ENCODE measurements around the gene BAHCC1.
A peak's percentile ranks its signal among the peaks of the same experiment; 100 is the strongest.

BAHCC1 gene

DNA sequence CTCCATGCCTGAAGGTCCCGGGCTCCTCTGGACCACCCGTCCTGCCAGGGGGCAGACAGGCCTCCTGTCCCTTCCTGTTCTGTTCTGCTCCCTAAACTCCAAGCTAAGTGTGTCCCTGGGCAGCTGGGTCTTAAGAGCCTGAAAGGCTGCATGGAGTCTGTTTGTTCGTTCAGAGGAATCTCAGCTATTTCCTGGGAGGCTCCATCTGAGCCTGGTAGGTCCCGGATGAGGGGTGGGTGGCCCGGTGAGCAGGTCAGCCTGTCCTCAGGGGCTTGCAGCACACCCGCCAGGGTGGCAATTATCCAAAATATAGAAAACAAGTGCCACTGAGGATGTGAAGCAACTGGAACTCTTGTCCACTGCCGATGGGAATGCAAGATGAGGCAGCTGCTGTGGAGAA is 104.8 kb downstream of the BAHCC1 start:
- no peak for DNase-seq

DNA sequence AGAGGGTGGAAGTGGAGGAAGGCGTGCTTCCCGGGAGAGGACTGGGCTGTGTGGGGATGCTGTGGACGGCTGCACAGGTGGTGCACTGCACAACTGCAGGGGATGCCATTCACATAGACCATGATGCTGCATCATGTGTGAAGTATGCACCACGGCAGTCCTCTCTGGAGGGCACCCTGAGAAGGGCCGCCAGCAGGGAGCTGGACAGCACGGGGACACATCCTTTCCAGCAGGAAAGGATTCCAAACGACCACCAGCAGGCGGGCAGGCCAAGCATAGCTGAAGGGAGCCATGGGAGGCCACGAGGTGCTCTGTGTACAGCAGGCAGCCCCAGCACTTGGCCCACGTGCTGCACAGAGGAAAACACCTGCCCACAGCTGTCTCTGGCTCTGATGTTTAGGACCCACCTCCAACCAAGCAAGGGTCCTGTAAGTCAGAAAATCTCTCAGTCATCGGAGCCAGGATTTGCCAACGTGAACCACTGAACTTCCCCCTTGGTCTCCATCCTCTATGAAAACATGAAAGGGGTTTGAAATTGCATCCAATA is 107.3 kb downstream of the BAHCC1 start:
- DNase-seq, result no peak

DNA sequence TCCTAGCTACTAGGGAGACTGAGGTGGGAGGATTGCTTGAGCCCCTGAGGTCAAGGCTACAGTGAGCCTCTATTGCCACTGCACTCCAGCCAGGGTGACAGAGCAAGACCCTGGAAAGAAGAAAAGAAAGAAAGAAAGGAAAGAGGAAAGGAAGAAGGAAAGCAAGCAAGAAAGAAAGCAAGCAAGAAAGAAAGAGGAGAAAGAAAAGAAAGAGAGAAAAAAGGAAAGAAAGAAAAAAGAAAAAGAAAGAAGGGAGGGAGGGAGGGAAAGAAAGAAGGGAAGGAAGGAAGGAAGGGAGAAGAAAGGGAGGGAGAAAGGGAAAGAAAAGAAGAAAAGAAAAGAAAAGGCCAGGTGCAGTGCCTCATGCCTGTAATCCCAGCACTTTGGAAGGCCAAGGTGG is 108.4 kb downstream of the BAHCC1 start:
- no peak for DNase-seq

DNA sequence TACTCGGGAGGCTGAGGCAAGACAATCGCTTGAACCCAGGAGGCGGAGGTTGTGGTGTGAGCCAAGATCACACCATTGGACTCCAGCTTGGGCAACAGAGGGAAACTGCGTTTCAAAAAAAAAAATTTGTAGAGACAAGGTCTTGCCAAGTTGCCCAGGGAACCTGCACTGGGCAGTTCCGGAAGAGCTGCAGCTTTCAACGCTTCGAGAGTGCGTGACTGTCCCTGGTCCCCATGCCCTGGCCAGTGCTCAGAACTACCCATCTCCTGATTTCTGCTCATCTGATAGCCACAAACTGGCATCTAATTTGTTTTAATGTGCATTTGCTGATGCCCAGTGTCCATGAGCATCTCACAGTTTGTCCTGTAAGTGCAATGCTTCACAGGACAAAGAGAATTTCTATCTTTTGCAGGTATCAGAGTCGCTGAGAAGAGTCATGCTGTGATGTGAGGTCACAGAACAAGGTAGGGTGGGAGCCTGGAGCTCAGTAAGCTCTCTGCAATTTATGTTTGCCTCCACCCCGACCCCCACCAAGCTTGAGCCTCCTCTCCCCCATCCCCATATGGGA is 113.5 kb downstream of the BAHCC1 start:
- DNase-seq, result no peak

DNA sequence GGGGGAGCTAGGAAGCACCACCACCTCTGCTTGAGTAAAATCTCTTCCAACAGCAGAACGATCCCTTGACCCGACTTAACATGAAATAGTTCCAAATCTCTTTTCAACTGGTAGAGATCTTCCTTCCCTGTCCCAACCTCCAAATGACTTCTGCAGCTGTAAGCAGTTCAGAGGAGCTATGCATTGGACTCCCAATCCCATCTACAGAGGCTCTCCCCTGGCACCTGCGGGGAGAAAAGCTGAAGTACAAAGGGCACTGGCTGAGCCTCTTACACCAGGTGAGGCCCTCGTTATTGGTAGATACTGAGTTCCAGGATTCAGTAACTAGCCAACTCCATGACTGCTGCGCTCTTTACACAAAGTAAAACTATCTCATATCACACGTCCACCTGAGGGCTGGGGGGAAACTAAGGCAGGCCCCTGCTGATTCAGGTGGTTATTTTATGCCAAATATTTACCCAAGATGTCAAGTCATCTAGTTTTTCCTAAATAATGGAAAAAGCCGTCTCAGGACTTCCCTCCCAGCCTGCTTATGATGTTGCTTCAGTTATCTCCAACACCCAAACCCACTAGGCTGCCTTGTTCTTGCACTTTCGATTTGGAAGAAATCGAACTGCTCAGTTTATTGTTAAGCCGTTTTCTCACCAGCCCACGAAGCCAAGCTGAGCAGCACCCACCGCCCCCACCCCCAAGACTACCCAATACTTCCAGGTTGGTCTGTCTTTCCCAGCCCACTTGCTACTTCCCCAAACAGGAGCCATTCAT is 114.1 kb downstream of the BAHCC1 start:
- peak; percentile 15 for DNase-seq

DNA sequence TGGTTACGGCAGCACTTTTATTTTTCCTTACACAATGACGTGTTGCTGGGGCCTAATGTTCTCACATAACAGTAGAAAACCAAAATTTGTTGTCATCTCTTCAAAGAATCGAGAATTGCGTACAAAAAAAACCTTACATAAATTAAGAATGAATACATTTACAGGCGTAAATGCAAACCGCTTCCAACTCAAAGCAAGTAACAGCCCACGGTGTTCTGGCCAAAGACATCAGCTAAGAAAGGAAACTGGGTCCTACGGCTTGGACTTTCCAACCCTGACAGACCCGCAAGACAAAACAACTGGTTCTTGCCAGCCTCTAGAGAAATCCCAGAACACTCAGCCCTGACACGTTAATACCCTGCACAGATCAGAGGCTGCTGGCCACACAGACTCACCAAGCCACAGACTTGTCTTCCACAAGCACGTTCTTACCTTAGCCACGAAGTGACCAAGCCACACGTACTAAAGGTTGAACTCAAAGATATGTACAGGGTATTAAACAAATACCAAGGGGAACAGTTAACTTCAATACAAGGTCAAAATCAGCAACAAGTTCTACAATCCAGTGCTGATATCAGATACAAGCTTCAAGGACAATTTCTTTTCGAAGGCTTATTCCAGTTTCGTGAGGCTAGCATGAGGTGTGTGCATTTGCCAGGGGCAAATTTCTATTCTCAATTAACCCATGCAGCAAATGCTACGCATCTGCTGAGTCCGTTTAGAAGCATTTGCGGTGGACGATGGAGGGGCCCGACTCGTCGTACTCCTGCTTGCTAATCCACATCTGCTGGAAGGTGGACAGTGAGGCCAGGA is 114.9 kb downstream of the BAHCC1 start:
- DNase-seq, result no peak

DNA sequence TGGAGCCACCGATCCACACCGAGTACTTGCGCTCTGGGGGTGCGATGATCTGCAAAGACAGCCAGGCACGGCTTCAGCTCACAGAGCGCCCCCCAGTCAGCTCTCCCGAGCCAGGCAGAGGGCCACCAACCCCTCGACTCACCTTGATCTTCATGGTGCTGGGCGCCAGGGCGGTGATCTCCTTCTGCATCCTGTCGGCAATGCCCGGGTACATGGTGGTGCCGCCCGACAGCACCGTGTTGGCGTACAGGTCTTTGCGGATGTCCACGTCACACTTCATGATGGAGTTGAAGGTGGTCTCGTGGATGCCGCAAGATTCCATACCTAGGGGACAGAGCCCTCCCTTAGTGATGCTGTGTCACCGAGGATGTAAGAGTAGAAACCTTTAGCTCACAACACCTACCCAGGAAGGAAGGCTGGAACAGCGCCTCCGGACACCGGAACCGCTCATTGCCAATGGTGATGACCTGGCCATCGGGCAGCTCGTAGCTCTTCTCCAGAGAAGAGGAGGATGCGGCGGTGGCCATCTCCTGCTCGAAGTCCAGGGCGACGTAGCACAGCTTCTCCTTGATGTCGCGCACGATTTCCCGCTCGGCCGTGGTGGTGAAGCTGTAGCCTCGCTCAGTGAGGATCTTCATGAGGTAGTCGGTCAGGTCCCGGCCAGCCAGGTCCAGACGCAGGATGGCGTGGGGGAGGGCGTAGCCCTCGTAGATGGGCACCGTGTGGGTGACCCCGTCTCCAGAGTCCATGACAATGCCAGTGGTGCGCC is 115.7 kb downstream of the BAHCC1 start:
- DNase-seq, result no peak

DNA sequence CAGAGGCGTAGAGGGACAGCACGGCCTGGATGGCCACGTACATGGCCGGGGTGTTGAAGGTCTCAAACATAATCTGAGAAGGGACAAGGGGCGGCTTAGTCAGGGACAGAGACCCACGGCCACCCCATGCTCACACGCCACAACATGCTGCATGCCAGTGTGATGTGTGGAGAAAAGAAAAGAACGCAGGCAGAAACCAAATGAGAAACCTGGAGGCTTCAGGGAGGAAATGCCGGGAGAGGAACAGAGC is 116.2 kb downstream of the BAHCC1 start:
- DNase-seq, result no peak

DNA sequence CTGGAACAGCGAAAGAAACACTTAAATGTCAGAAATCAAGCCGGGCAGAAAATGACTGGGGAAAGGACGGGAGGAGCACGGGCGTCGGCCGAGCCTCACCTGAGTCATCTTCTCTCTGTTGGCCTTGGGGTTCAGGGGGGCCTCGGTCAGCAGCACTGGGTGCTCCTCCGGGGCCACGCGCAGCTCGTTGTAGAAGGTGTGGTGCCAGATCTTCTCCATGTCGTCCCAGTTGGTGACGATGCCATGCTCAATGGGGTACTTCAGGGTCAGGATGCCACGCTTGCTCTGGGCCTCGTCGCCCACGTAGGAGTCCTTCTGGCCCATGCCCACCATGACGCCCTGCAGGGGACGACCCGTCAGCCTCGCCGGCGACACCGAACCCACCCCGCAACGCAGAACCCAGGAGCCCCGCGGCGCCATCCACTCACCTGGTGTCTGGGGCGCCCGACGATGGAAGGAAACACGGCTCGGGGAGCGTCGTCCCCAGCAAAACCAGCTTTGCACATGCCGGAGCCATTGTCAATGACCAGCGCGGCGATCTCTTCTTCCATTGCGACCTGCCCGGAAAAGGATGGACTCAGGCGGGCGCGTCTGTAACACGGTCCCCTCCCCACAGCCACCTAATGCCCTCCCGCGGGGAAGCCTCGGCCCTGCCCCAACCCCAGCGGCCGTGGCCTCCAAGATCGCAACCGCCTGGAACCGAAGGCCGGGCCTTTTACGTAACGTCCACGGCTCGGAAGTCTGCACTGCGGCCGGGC is 116.7 kb downstream of the BAHCC1 start:
- no peak for DNase-seq

DNA sequence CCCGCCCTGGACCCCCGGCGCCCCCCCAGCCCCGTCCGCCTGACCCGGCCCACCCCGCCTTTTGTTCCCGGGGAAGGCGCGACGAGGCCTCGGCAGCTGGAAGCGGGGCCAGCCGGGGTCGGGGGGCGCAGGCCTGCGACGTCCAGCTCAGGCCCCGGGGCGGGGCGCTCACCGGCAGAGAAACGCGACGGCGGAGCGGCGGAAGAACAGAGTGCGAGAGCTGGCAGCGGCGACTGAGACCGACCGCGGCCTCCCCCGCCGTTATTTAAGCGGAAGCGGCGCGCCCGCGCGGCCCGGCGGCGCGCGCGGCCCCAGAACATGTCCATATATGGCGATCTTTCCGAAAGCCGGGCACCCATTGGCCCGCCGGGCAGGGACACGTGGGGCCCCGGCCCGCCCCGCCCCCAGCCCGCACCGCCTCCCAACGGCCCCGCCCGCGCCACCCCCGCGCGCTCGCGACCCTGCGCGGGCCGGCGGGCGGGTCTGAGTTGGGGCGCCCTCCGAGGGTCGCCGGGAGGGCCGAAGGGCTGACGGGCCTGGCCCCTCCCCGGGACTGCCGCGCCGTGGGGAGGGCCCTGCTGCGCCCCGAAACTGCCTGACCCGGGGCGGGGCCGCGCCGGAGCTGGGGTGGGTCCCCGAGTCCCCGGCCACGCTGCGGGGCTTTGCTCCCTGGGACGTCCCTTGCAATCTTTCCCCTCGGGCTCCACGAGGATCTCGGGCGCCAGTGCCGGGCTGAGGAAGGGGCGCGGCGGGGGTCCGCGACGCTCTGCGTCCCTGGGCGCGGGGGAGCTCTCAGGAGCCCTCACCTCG is 117.5 kb downstream of the BAHCC1 start, which contains the start of gene ACTG1:
Gene ACTG1, minus strand, starts transcription at position 238 of the 810 bp plus-strand sequence. CDS start 445 bp downstream, outside the sequence.
- DNase-seq, result peak; percentile 86

DNA sequence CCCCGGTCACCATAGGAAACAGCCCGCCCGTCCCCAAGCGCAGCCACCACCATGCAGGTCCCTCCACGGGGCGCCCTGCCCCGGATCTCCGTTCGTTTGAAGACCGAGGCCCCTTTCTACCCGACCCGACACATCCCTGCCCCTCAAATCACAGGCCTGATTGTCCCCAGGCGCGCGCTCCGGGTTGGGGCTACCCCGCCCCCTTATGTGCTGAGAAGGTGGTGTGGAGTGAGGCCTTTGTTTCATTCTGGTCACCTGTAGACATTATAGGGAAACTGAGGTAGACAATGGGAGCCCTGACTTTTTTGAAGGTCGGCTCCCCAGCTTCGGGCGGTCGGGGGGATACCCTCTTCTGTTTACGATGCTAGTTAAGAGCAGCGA is 118.1 kb downstream of the BAHCC1 start:
- DNase-seq, result peak; percentile 66

DNA sequence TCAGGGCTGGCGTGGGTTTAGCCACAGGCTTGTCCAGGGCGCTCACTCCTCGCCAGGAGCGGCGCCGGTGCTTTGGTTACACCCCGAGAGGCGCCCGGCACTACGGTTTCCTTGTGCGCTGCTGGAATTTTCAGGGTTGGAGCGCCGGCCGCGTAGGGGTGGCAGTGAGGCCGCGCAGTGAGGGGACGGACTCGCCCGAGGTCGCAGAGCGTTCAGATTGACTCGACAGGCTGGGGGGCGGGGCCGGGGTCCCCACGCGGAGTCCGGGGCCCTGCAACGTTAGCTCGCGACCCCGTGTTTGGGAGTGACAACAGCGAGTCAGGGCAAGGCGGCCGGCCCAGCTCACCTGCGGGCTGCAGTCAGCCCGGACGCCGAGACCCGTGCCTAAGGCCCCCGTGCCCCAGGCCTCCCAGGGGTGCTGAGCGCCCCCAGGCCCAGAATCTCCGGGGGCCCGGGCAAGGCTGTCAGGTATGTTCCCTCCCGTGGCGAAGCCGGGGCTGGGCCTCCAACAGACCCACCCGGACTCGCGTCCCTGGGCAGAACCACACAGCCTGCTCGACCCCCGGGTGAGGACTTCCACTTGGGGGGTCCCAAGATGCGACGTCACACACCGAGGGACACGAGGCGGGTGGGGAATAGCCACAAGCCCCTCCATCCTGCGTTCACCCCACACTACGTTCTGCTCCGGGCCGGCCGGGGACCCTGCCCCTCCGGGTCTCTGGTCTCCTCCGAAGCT is 118.7 kb downstream of the BAHCC1 start:
- peak; percentile 62 for DNase-seq

DNA sequence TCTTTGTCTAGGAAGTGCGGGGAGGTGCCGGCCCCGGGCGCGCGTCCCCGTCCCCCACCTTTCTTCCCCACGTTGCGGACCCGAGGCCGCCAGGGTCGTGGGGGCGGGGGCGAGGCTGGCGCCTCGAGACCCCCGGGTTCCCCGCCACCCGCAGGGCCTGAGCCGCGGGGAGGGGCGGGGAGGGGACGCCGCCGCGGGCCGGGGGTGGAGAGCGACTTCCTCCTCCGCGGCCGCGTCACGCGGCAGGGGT is 119.2 kb downstream of the BAHCC1 start:
- DNase-seq, result peak; percentile 71

DNA sequence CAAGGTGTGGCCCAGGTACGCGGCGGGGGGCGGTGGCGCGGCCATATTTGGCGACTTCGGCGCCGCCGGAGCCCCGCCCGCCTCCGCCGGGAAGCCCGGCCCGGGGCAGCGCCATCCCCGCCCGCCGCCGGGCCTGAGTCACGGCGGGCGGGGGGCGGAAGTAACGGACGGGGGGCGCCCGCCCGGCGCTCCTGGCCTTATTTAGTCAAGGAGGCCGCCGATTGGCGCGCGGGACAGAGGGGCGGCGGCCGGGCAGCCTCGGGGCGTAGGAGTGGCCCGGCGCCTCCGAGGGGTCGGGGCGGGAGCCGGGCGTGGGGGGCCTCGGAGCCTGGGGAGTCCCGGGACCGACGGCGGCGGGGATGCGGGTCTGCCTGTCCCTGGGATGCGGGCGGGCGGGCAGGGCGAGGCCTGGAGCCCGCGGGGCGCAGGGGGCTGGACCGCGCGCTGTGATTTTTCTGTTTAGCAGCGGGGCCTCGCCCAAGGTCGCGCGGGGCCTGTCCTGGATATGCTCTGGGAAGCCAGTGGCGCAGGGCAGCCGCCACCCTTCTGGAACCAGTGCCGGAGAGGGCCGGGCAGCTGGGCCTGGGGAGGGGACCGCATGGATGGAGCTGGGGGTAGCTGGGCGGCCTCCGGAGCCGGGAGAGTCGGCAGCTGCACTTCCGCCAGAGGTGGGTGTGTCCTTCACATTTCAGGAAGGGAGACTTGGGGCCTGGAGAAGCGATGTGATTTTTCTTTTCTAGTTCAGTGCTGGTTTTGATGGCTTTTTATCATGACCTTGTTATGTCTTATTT is 119.7 kb downstream of the BAHCC1 start:
- peak; percentile 39 for DNase-seq

DNA sequence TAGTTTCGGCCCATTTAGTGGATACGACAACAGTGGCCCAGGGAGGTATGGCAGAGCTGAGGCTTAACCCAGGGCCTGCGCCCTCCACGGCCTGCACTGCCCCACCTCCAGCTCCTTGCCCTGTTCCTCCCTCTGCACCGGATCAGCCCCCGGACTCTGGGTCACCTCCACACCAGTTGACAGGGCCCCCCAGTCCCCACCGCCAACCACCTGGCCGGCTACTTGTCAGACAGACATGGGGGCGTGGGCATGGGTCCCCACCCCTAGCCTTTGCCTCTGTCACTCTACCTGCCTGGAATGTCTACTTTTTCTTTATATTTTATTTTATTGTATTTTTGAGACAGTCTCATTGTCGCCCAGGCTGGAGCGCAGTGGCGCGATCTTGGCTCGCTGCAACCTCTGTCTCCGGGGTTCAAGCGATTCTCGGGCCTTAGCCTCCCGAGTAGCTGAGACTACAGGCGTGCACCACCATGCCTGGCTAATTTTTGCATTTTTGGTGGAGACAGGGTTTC is 120.3 kb downstream of the BAHCC1 start:
- no peak for DNase-seq

Data from NCI-H1105 treated with DMSO at 0.1 percent for 48 hours (cell line).